Left ventricle myocardium inferior (tissue), 1 donor: ENCODE results near the gene UBE2I. TPM values are rescaled to one million over a fixed set of nuclear protein-coding genes. Genes with fewer than 3 reads are reported as not detected.

Experiments used
- DNase-seq: peaks from one replicate; pipeline ENCODE4 v3.0.0-alpha.2; 2020
- H3K27ac ChIP-seq: fragments of 200-600 bp; replicated peaks from 2 replicates; pipeline ENCODE4 v1.8.0; 2021
- H3K27me3 ChIP-seq: fragments of 200-600 bp; 2 replicates; pipeline ENCODE4 v1.8.0; 2021; ENCODE audit warnings: low read depth
- H3K36me3 ChIP-seq: fragments of 200-600 bp; 2 replicates; pipeline ENCODE4 v1.8.0; 2021
- H3K4me1 ChIP-seq: fragments of 200-600 bp; 2 replicates; pipeline ENCODE4 v1.8.0; 2021
- H3K4me3 ChIP-seq: fragments of 200-600 bp; 2 replicates; pipeline ENCODE4 v1.8.0; 2021; ENCODE audit warnings: mild to moderate bottlenecking, moderate library complexity
- H3K9me3 ChIP-seq: fragments of 200-600 bp; replicated peaks from 2 replicates; pipeline ENCODE4 v1.8.0; 2021
- intact Hi-C: fragments of 100-400 bp; cut with micrococcal nuclease; formaldehyde crosslinking; loops from one replicate; pipeline ENCODE4 v1.11.0; 2022
- total RNA-seq: library from RNA; stranded (reverse); fragmentation: NEBNext Ultra II Directional; extraction: Animal tissue kit (Norgen Biotek cat#: 25700); gene quantifications from one replicate; pipeline ENCODE4 v1.2.1, GENCODE V29; 2021
- TF ChIP-seq, protein P1 (sequence below): fragments of 200-600 bp; IDR thresholded peaks from 2 replicates; pipeline ENCODE4 v1.8.0; 2021; ENCODE audit warnings: antibody characterized with exemption, mild to moderate bottlenecking, borderline replicate concordance
- donor health status: DM: no; HTN: yes; CAD: no; lungs with severe emphysema.

Gene UBE2I
- total RNA-seq, 1 donor from 2014 or later, result 86.2 TPM

DNA sequence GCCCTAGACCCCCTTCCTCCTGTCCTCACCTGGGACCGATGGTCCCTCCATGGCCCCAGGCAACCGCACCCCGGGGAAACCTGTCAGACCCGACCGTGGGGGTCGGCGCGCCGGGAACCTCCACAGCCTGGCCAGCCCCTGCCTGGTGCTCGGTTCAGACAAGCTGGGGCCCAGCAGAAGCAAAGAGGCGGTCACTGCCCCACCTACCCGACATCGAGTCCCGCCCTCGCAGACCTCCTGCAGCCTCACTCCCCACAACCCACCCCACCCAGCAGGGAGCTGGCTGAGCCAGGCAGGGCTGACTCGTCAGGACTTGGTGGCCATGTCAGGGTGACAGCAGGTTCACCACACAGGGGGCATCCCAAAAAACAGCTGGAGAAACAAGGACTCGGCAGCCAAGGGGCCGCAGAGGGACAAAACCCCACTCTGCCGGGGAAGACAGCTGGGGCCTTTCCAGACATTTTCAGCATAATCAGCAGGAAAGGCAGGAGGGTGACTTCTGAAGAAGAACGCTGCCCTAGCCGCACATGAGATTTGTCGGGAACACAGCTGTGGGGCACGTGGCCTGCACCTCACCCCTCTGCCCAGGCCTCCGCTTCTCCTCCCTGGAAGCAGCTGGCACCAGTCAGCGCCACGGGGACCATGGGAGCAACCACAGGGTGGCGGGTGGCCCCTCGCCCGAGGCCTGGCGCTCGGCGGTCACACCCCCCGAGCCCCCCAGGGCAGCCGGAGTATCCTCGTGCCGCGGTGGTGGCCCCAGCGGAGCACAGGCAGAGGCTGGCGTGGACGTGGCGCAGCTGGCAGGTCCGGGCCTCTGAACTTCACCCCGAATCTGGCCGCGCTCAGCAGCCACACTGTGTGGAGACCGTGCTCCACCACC lies 65.2 kb downstream of the UBE2I start:
- TF ChIP-seq, protein P1, sequence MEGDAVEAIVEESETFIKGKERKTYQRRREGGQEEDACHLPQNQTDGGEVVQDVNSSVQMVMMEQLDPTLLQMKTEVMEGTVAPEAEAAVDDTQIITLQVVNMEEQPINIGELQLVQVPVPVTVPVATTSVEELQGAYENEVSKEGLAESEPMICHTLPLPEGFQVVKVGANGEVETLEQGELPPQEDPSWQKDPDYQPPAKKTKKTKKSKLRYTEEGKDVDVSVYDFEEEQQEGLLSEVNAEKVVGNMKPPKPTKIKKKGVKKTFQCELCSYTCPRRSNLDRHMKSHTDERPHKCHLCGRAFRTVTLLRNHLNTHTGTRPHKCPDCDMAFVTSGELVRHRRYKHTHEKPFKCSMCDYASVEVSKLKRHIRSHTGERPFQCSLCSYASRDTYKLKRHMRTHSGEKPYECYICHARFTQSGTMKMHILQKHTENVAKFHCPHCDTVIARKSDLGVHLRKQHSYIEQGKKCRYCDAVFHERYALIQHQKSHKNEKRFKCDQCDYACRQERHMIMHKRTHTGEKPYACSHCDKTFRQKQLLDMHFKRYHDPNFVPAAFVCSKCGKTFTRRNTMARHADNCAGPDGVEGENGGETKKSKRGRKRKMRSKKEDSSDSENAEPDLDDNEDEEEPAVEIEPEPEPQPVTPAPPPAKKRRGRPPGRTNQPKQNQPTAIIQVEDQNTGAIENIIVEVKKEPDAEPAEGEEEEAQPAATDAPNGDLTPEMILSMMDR, result no peak
- Histone ChIP-seq H3K36me3 (peaks cover 20% of the 10 kb centered on the region), H3K27me3 (no peaks in the 10 kb centered on the region), H3K9me3 (no peaks in the 10 kb centered on the region), H3K4me3 (no peak overlapping the region), H3K4me1 (peaks cover 20% of the 10 kb centered on the region), H3K27ac (no peak overlapping the region)
- intact Hi-C loops, result no loop called here
- no peak for DNase-seq

DNA sequence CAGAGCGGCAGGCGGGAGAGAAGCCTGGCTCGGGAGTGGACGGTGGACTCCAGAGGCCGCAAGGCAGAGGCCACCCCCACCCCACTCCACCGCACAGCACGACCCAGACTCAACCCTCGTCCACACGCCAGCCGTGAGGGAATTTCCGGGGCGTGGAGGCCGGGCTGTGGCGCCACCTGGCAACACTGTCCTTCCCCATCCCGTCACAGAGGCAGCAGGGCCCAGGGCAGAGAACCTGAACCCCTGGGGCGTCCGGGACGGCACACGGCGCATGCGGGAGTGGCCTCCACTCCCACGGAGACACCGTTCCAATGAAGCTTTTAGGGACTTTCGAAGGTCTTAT lies 65.8 kb downstream of the UBE2I start:
- DNase-seq, result no peak
- Histone ChIP-seq H3K36me3 (peaks cover 14% of the 10 kb centered on the region), H3K4me1 (peaks cover 20% of the 10 kb centered on the region), H3K9me3 (no peaks in the 10 kb centered on the region), H3K27me3 (no peaks in the 10 kb centered on the region), H3K27ac (no peak overlapping the region), H3K4me3 (no peak overlapping the region)
- intact Hi-C loops, result no loop called here
- TF ChIP-seq, protein P1, result no peak

DNA sequence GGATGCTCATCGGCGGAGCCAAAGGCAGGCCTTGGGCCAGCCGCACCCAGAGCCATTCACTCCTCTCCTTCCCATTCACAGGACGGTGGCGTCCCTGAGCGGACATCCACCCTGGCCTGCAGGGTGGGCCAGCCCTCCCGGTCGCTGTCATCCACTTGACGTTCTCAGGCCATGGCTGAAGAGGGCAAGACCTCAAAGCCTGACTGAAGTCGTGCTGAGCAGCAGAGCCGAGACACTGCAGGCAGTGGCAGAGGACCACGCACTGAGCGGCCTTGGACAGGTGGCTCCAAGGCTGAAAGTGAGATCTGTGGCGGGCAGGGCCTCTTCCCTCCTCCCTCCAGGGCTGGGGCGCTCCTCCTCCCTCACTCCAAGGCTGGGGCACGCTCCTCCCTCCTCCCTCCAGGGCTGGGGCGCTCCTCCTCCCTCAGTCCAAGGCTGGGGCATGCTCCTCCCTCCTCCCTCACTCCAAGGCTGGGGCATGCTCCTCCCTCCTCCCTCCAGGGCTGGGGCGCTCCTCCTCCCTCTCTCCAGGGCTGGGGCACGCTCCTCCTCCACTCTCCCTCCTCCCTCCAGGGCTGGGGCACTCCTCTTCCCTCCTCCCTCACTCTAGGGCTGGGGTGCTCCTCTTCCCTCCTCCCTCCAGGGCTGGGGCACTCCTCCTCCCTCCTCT lies 66.4 kb downstream of the UBE2I start:
- intact Hi-C loops, result no loop called here
- Histone ChIP-seq H3K4me3 (no peak overlapping the region), H3K36me3 (peaks cover 14% of the 10 kb centered on the region), H3K27me3 (no peaks in the 10 kb centered on the region), H3K9me3 (no peaks in the 10 kb centered on the region), H3K27ac (no peak overlapping the region), H3K4me1 (peaks cover 20% of the 10 kb centered on the region)
- TF ChIP-seq, protein P1, result no peak
- no peak for DNase-seq

Other genes with a start within 250 kb of the UBE2I start
- 22.6 TPM for gene SSTR5, start 236.9 kb upstream of the UBE2I start, total RNA-seq
- gene C1QTNF8, start 213.4 kb upstream of the UBE2I start, total RNA-seq, result not detected
- gene CACNA1H, start 156.5 kb upstream of the UBE2I start, total RNA-seq, result 2.5 TPM
- gene TPSG1, start 84.4 kb upstream of the UBE2I start, total RNA-seq, result not detected
- 3.6 TPM for gene TPSB2, start 79.5 kb upstream of the UBE2I start, total RNA-seq
- 3.6 TPM for gene TPSAB1, start 68.9 kb upstream of the UBE2I start, total RNA-seq
- gene TPSD1, start 53.6 kb upstream of the UBE2I start, total RNA-seq, result not detected
- gene BAIAP3, start 24.0 kb downstream of the UBE2I start, total RNA-seq, result 3.9 TPM
- gene TSR3, start 42.2 kb downstream of the UBE2I start, total RNA-seq, result 54.9 TPM
- 31.8 TPM for gene GNPTG, start 42.3 kb downstream of the UBE2I start, total RNA-seq
- 13.4 TPM for gene UNKL, start 105.1 kb downstream of the UBE2I start, total RNA-seq
- 13.6 TPM for gene UQCC4, start 111.1 kb downstream of the UBE2I start, total RNA-seq
- not detected for gene PERCC1, start 121.4 kb downstream of the UBE2I start, total RNA-seq
- 1.3 TPM for gene CCDC154, start 134.9 kb downstream of the UBE2I start, total RNA-seq
- 45.3 TPM for gene CLCN7, start 165.4 kb downstream of the UBE2I start, total RNA-seq
- not detected for gene PTX4, start 179.3 kb downstream of the UBE2I start, total RNA-seq
- 17.7 TPM for gene TELO2, start 183.7 kb downstream of the UBE2I start, total RNA-seq
- 27.1 TPM for gene TMEM204, start 224.0 kb downstream of the UBE2I start, total RNA-seq